Dermis blood vessel endothelial cell (primary cell): ENCODE data around the gene BEND2. TPM values are rescaled to one million over a fixed set of nuclear protein-coding genes. Genes with fewer than 3 reads are reported as not detected.

Experiments
- DNase-seq: peaks from one replicate; pipeline ENCODE4 v3.0.0; 2010
- total RNA-seq: library from RNA; depleted of rRNA; stranded (reverse); fragments of >200 nt; gene quantifications from 2 replicates; pipeline ENCODE4 v1.2.3, GENCODE V29; 2014

The BEND2 gene
- total RNA-seq, 1 donor from 2014 or later: not detected

GRCh38 chrX:18136816-18137215 is 83.9 kb downstream of the BEND2 start:
- DNase-seq: no peak

- DNase-seq: no peak
Observed at GRCh38 chrX:18133605-18134004, 87.1 kb downstream of the BEND2 start.

- no peak for DNase-seq
Observed at GRCh38 chrX:18129690-18130089, 91.0 kb downstream of the BEND2 start.

GRCh38 chrX:18126971-18127370 is 93.7 kb downstream of the BEND2 start:
- DNase-seq: no peak

GRCh38 chrX:18119856-18120255 is 100.8 kb downstream of the BEND2 start:
- DNase-seq: no peak

Other genes with a start within 250 kb of the BEND2 start
- gene SCML2, start 133.8 kb upstream of the BEND2 start, total RNA-seq: 1.9 and 3.1 TPM in 2 replicates
- 6.0 and 6.2 TPM in 2 replicates for gene CDKL5, start 204.7 kb upstream of the BEND2 start, total RNA-seq